ENCODE measurements around the gene CD2.
"Not testable (repeated sequence)": the region's sequence is repeated elsewhere in the genome, so short reads cannot be mapped to it uniquely, and the experiment has no call there.

DNA sequence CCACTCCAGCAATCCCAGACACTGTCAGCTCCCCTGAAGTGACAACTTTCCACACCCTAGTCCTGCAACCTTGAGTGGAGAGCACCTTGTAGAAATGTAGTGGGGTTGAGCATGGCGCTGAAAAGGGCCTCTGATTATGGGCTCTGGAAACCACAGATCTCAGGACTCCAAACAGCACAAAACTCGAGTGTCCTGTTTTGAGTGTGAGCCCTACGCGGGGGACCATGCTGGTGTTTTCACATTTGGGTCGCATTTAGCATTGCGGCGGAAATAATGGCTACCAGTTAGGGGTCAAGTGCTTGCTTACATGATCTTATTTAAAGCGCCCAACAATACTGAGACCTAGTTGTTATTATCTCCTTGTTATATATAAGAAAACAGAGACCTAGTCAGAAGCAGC, 1.9 kb downstream of the CD2 start:
- not testable (repeated sequence) for TF ChIP-seq POLR2A (IDR thresholded peaks at IDR 0.05)
- TF ChIP-seq, protein P1, sequence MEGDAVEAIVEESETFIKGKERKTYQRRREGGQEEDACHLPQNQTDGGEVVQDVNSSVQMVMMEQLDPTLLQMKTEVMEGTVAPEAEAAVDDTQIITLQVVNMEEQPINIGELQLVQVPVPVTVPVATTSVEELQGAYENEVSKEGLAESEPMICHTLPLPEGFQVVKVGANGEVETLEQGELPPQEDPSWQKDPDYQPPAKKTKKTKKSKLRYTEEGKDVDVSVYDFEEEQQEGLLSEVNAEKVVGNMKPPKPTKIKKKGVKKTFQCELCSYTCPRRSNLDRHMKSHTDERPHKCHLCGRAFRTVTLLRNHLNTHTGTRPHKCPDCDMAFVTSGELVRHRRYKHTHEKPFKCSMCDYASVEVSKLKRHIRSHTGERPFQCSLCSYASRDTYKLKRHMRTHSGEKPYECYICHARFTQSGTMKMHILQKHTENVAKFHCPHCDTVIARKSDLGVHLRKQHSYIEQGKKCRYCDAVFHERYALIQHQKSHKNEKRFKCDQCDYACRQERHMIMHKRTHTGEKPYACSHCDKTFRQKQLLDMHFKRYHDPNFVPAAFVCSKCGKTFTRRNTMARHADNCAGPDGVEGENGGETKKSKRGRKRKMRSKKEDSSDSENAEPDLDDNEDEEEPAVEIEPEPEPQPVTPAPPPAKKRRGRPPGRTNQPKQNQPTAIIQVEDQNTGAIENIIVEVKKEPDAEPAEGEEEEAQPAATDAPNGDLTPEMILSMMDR (IDR thresholded peaks at IDR 0.05), result not testable (repeated sequence)

Measured in thyroid gland (tissue), 4 donors.